CD4-positive, alpha-beta T cell (primary cell): ENCODE data around the gene TENM4. TPM values are rescaled to one million over a fixed set of nuclear protein-coding genes. Genes with fewer than 3 reads are reported as not detected.

Experiments used
- ATAC-seq: fragments of 200-7000 bp; cut with Tn5 transposase; one replicate; pipeline ENCODE4 v1.10.0; 2022; ENCODE audit warnings: mild to moderate bottlenecking; ENCODE audit not compliant: poor library complexity
- CTCF ChIA-PET: fragments of 350-600 bp; sonication (Branson Sonifier 250); formaldehyde crosslinking; loops from one replicate; lab custom pipeline; 2021; ENCODE audit warnings: antibody characterized with exemption, inconsistent platforms; lab: Charles Lee
- POLR2A ChIA-PET: fragments of 350-600 bp; sonication (Branson Sonifier 250); formaldehyde crosslinking; loops from one replicate; lab custom pipeline; 2021; ENCODE audit warnings: antibody characterized with exemption, inconsistent platforms; lab: Charles Lee
- DNase-seq, 14 experiments: peaks; one replicate each; pipeline ENCODE4 v3.0.0-alpha.2; 2013 to 2020; ENCODE audit warnings: mixed read lengths in 2 of 14
- H3K27ac ChIP-seq, 2 donors: one replicate each; pipeline versions ENCODE4 v1.5.1 to v1.7.0; 2013; ENCODE audit warnings: low read length in 2 of 2, low read depth in 1 of 2, mild to moderate bottlenecking in 1 of 2
- H3K27me3 ChIP-seq, 2 experiments: 1 replicate in 1 of 2; 2 replicates in 1 of 2; pipeline versions ENCODE4 v1.6.1 to v1.7.0; 2013; ENCODE audit warnings: low read length in 2 of 2, control low read depth in 1 of 2, mild to moderate bottlenecking in 1 of 2, moderate library complexity in 1 of 2; ENCODE audit not compliant: insufficient read depth in 2 of 2, control insufficient read depth in 1 of 2
- H3K36me3 ChIP-seq: one replicate; pipeline ENCODE4 v1.6.1; 2013; ENCODE audit warnings: low read length, control low read depth; ENCODE audit not compliant: insufficient read depth
- H3K4me1 ChIP-seq: one replicate; pipeline ENCODE4 v1.6.1; 2013; ENCODE audit warnings: low read length, control low read depth; ENCODE audit not compliant: insufficient read depth
- H3K4me3 ChIP-seq: one replicate; pipeline ENCODE4 v1.5.1; 2013; ENCODE audit warnings: mild to moderate bottlenecking, low read length, moderate library complexity
- H3K9me3 ChIP-seq, 2 experiments: 1 replicate in 1 of 2; 2 replicates in 1 of 2; pipeline versions ENCODE4 v1.6.1 to v1.7.0; 2013; ENCODE audit warnings: low read length in 2 of 2, mild to moderate bottlenecking in 2 of 2, control low read depth in 1 of 2, moderate library complexity in 1 of 2; ENCODE audit not compliant: control insufficient read depth in 1 of 2, insufficient read depth in 1 of 2
- H3K27ac Mint-ChIP-seq: one replicate; pipeline ENCODE4 v1.8.0; 2020; ENCODE audit warnings: mixed read lengths
- H3K27me3 Mint-ChIP-seq: one replicate; pipeline ENCODE4 v1.8.0; 2021; ENCODE audit warnings: mixed read lengths
- H3K36me3 Mint-ChIP-seq: one replicate; pipeline ENCODE4 v1.8.0; 2021; ENCODE audit warnings: low read depth, mixed read lengths
- H3K4me1 Mint-ChIP-seq: one replicate; pipeline ENCODE4 v1.8.0; 2021; ENCODE audit warnings: low read depth, mixed read lengths
- H3K4me3 Mint-ChIP-seq: one replicate; pipeline ENCODE4 v1.8.0; 2020; ENCODE audit warnings: mild to moderate bottlenecking, mixed read lengths
- H3K9me3 Mint-ChIP-seq: one replicate; pipeline ENCODE4 v1.8.0; 2020; ENCODE audit warnings: mixed read lengths
- intact Hi-C, 2 experiments: fragments of 100-400 bp; cut with DNase I in 1 of 2; cut with micrococcal nuclease in 1 of 2; formaldehyde crosslinking; loops; one replicate each; pipeline versions ENCODE4 v1.15.1 to v1.9.0; 2023 to 2025; cut with DNase I, micrococcal nuclease
- total RNA-seq, 174 experiments: library from RNA in 2 of 174; stranded (reverse) in 2 of 174; gene quantifications; one replicate each; pipeline ENCODE4 v1.2.3 and lab custom pipeline; 2021 to 2026
- TF ChIP-seq, protein P1 (sequence below): fragments of 200-600 bp; IDR thresholded peaks from one replicate; pipeline ENCODE4 v1.8.0; 2022; ENCODE audit warnings: antibody characterized with exemption, mild to moderate bottlenecking

Gene TENM4
- total RNA-seq, 2 experiments from 2014 or later = 0.22 to 0.31 TPM

DNA sequence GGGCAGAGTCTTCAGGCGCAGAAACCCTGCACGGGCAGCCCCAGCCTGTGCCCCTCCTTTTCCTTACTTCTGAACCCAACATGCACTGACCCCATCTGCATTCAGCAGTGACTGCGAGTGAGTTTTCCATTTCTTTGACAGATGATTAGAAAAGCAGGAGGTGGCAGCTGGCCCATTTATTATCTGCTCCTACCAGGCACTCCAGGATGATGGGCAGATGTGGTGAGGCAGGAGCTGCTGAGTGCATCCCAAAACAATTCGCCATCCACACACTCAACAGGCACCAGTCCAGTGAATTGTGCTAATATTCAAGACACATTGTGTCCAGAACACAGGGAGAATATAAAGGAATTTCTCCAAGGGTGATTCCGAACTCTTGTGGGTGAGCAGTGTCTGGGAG is 208.5 kb downstream of the TENM4 start:
- Histone ChIP-seq H3K4me1 (no peaks in the 10 kb centered on the region), H3K4me3 (no peak overlapping the region), H3K27me3 (peaks cover 0 to 2% of the 10 kb centered on the region in 2 experiments), H3K36me3 (no peaks in the 10 kb centered on the region), H3K9me3 (no peaks in the 10 kb centered on the region), H3K27ac (no peak overlapping the region)
- ChIA-PET CTCF (no interaction called here), POLR2A (no interaction called here)
- ATAC-seq = no peak
- no peaks in the 10 kb centered on the region for H3K36me3 Mint-ChIP-seq
- intact Hi-C loops = no loop called here
- no peaks in the 10 kb centered on the region for H3K9me3 Mint-ChIP-seq
- H3K4me1 Mint-ChIP-seq = no peaks in the 10 kb centered on the region
- no peak overlapping the region for H3K27ac Mint-ChIP-seq
- no peak for DNase-seq
- H3K27me3 Mint-ChIP-seq = no peaks in the 10 kb centered on the region
- TF ChIP-seq, protein P1, sequence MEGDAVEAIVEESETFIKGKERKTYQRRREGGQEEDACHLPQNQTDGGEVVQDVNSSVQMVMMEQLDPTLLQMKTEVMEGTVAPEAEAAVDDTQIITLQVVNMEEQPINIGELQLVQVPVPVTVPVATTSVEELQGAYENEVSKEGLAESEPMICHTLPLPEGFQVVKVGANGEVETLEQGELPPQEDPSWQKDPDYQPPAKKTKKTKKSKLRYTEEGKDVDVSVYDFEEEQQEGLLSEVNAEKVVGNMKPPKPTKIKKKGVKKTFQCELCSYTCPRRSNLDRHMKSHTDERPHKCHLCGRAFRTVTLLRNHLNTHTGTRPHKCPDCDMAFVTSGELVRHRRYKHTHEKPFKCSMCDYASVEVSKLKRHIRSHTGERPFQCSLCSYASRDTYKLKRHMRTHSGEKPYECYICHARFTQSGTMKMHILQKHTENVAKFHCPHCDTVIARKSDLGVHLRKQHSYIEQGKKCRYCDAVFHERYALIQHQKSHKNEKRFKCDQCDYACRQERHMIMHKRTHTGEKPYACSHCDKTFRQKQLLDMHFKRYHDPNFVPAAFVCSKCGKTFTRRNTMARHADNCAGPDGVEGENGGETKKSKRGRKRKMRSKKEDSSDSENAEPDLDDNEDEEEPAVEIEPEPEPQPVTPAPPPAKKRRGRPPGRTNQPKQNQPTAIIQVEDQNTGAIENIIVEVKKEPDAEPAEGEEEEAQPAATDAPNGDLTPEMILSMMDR = no peak
- H3K4me3 Mint-ChIP-seq = no peak overlapping the region

DNA sequence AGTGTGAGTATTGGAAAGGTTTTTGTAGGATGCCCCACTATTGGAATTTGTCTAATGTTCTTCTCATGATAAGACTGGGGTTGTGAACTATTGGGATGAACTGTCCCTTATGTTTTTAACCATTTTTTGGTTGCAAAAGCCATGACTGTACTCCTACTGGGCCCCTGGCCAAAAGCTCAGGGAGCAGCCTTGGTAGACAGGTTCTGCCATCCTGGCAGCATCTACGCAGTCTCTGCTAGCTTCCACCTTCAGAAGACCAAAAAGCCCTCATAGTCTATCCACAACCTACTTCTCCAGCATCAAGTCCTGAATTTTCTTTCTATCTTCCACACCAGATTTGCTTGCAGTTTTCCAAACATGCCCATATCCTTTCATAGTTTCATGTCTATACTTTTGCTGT is 211.8 kb downstream of the TENM4 start:
- CTCF ChIA-PET = no interaction called here
- Mint-ChIP-seq H3K27ac (no peak overlapping the region), H3K36me3 (no peaks in the 10 kb centered on the region), H3K9me3 (no peaks in the 10 kb centered on the region), H3K4me1 (no peaks in the 10 kb centered on the region), H3K27me3 (no peaks in the 10 kb centered on the region), H3K4me3 (no peak overlapping the region)
- Histone ChIP-seq H3K36me3 (no peaks in the 10 kb centered on the region), H3K27me3 (peaks cover 0 to 2% of the 10 kb centered on the region in 2 experiments), H3K27ac (no peak overlapping the region), H3K4me3 (no peak overlapping the region), H3K4me1 (no peaks in the 10 kb centered on the region), H3K9me3 (no peaks in the 10 kb centered on the region)
- intact Hi-C loops = no loop called here
- no peak for DNase-seq
- POLR2A ChIA-PET = no interaction called here
- no peak for ATAC-seq
- TF ChIP-seq, protein P1 = no peak

DNA sequence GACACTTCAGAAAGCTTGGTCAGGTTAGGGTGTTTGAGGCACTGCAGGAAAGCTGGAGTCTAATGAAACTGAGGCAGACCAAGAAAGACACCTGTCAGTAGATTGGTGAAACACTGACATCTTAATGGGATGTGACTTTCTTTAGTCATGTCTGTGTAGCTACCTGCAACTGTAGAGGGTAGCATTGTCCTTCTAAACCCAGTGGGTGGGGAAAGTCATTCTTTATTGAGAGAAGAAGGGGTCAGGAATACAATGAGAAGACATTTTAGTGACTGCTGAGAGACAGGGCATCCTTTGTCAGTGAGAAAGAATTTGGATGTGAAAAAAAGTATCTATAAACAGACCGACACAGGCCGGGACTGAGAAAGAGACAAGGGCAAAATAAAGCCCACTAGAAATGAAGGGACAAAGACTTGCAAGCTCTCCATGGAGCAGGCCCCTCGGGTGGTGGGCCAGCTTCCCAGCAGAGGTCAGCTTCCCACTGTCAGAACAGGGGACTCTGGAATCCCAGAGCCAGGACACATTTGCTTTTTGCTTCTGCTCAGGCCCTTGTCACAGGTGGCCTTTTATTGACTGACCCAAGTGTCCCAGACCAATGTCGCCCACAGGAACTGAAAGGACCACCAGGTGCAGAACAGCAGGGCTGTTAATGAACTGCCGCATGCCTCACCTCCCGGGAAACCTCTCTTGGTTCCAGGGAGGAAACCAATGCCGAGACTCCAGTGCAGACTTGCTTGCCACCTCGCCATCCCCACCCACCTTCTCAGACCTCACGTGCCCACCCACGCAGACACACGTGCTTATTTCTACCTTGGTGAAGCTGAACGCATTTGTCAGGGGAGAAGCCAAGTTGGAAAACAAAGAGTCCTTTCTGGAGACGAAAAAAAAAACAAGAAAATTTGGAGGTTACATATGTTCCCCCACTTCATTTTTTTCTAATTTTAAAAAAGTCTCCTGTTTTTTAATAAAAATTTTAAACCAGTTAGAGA is 212.8 kb downstream of the TENM4 start:
- Mint-ChIP-seq H3K36me3 (no peaks in the 10 kb centered on the region), H3K9me3 (no peaks in the 10 kb centered on the region), H3K27me3 (peaks cover 5% of the 10 kb centered on the region), H3K4me1 (no peaks in the 10 kb centered on the region), H3K27ac (no peak overlapping the region), H3K4me3 (no peak overlapping the region)
- ChIA-PET POLR2A (no interaction called here), CTCF (no interaction called here)
- no peak overlapping the region for H3K27ac ChIP-seq
- DNase-seq (no peak), ATAC-seq (no peak)
- no peaks in the 10 kb centered on the region for H3K9me3 ChIP-seq
- intact Hi-C loops = no loop called here
- H3K4me1 ChIP-seq = no peaks in the 10 kb centered on the region
- no peaks in the 10 kb centered on the region for H3K36me3 ChIP-seq
- TF ChIP-seq, protein P1 = no peak
- H3K4me3 ChIP-seq = no peak overlapping the region
- peaks cover 0 to 6% of the 10 kb centered on the region in 2 experiments for H3K27me3 ChIP-seq
